Panc1 (cell line): ENCODE measurements around the gene ARHGEF26.

ENCODE experiments used
- CTCF ChIP-seq: fragments of 450-650 bp; IDR thresholded peaks from 2 replicates; pipeline ENCODE4 v1.5.1; 2017; ENCODE audit warnings: mild to moderate bottlenecking
- TF ChIP-seq, protein P1 (sequence below), 2 experiments: IDR thresholded peaks; 2 replicates each; pipeline ENCODE4 v1.6.1; 2011 to 2012; ENCODE audit warnings: low read depth in 2 of 2, control low read depth in 1 of 2, low read length in 1 of 2, mild to moderate bottlenecking in 1 of 2, moderate library complexity in 1 of 2; ENCODE audit not compliant: insufficient read depth in 1 of 2

DNA sequence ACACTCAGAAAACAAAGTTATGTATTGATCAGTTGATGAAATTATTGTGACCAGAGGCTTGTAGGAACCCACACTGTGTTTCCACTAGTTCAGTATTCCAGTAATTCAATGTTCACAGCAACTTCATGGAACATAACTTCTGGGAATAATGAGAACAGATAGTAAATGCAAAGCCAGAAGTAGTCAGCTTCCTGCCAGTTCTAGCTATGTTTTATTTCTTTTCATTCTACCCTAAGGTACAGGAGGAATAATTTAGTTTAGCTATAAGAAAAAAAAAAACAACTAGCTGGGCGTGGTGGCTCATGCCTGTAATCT lies 48.6 kb downstream of the ARHGEF26 start:
- TF ChIP-seq, protein P1, sequence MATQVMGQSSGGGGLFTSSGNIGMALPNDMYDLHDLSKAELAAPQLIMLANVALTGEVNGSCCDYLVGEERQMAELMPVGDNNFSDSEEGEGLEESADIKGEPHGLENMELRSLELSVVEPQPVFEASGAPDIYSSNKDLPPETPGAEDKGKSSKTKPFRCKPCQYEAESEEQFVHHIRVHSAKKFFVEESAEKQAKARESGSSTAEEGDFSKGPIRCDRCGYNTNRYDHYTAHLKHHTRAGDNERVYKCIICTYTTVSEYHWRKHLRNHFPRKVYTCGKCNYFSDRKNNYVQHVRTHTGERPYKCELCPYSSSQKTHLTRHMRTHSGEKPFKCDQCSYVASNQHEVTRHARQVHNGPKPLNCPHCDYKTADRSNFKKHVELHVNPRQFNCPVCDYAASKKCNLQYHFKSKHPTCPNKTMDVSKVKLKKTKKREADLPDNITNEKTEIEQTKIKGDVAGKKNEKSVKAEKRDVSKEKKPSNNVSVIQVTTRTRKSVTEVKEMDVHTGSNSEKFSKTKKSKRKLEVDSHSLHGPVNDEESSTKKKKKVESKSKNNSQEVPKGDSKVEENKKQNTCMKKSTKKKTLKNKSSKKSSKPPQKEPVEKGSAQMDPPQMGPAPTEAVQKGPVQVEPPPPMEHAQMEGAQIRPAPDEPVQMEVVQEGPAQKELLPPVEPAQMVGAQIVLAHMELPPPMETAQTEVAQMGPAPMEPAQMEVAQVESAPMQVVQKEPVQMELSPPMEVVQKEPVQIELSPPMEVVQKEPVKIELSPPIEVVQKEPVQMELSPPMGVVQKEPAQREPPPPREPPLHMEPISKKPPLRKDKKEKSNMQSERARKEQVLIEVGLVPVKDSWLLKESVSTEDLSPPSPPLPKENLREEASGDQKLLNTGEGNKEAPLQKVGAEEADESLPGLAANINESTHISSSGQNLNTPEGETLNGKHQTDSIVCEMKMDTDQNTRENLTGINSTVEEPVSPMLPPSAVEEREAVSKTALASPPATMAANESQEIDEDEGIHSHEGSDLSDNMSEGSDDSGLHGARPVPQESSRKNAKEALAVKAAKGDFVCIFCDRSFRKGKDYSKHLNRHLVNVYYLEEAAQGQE (IDR thresholded peaks at IDR 0.05; ENCODE audit: insufficient read depth in 1 of 2, low read depth in 2 of 2, low read length in 1 of 2), result no peak
- no peak for TF ChIP-seq CTCF
